ENCODE measurements around the gene CARD18. TPM values are rescaled to one million over a fixed set of nuclear protein-coding genes. Genes with fewer than 3 reads are reported as not detected.

Gene CARD18
- total RNA-seq, 3 donors from 2014 or later, result not detected

GRCh38 chr11:105130189-105130813 lies 9.3 kb downstream of the CARD18 start:
- Histone ChIP-seq H3K27me3 (no peaks in the 10 kb centered on the region), H3K27ac (no peak overlapping the region), H3K4me1 (no peaks in the 10 kb centered on the region), H3K36me3 (no peaks in the 10 kb centered on the region), H3K4me3 (no peak overlapping the region), H3K9me3 (peaks cover 10 to 11% of the 10 kb centered on the region in 2 donors)
- TF ChIP-seq POLR2AphosphoS5 (IDR thresholded peaks at IDR 0.05) (no peak), CTCF (IDR thresholded peaks at IDR 0.05) (no peak), POLR2A (IDR thresholded peaks at IDR 0.05) (no peak)
- no peak for DNase-seq (ENCODE audit: low spot score in 2 of 2)
- intact Hi-C loops (cut with DNase I; ENCODE audit: low total_unique reads), result no loop called here

GRCh38 chr11:105124756-105125155 lies 14.8 kb downstream of the CARD18 start:
- H3K4me1 ChIP-seq, result no peaks in the 10 kb centered on the region
- H3K9me3 ChIP-seq, result peaks cover 0 to 4% of the 10 kb centered on the region in 2 donors
- H3K27ac ChIP-seq, result no peak overlapping the region
- TF ChIP-seq POLR2AphosphoS5 (IDR thresholded peaks at IDR 0.05) (no peak), CTCF (IDR thresholded peaks at IDR 0.05) (no peak), POLR2A (IDR thresholded peaks at IDR 0.05) (no peak)
- no peaks in the 10 kb centered on the region for H3K27me3 ChIP-seq
- intact Hi-C loops (cut with DNase I; ENCODE audit: low total_unique reads), result no loop called here
- no peak overlapping the region for H3K4me3 ChIP-seq
- DNase-seq (ENCODE audit: low spot score in 2 of 2), result no peak
- H3K36me3 ChIP-seq, result no peaks in the 10 kb centered on the region

GRCh38 chr11:105111145-105111944 lies 28.2 kb downstream of the CARD18 start:
- TF ChIP-seq POLR2AphosphoS5 (IDR thresholded peaks at IDR 0.05) (no peak), CTCF (IDR thresholded peaks at IDR 0.05) (no peak), POLR2A (IDR thresholded peaks at IDR 0.05) (no peak)
- intact Hi-C loops (cut with DNase I; ENCODE audit: low total_unique reads), result no loop called here
- H3K27ac ChIP-seq, result no peak overlapping the region
- DNase-seq (ENCODE audit: low spot score in 2 of 2), result no peak
- H3K27me3 ChIP-seq, result no peaks in the 10 kb centered on the region
- no peak overlapping the region for H3K4me3 ChIP-seq
- H3K4me1 ChIP-seq, result no peaks in the 10 kb centered on the region
- no peaks in the 10 kb centered on the region for H3K36me3 ChIP-seq
- H3K9me3 ChIP-seq, result no peaks in the 10 kb centered on the region

GRCh38 chr11:105110688-105111030 lies 28.9 kb downstream of the CARD18 start:
- TF ChIP-seq CTCF (IDR thresholded peaks at IDR 0.05), result no peak
- TF ChIP-seq POLR2A (IDR thresholded peaks at IDR 0.05), result no peak
- no peak for TF ChIP-seq POLR2AphosphoS5 (IDR thresholded peaks at IDR 0.05)
- intact Hi-C loops (cut with DNase I; ENCODE audit: low total_unique reads), result no loop called here
- H3K9me3 ChIP-seq, result no peaks in the 10 kb centered on the region
- H3K27ac ChIP-seq, result peak overlapping the region in 1 of 2 donors; percentile 10
- DNase-seq (ENCODE audit: low spot score in 2 of 2), result no peak
- peak overlapping the region in 1 of 3 donors; percentile 44 for H3K4me3 ChIP-seq
- H3K4me1 ChIP-seq, result no peaks in the 10 kb centered on the region
- H3K36me3 ChIP-seq, result no peaks in the 10 kb centered on the region
- H3K27me3 ChIP-seq, result no peaks in the 10 kb centered on the region
